Central memory CD8-positive, alpha-beta T cell (primary cell): Measurements from ENCODE around the gene SEMA5A.

Source experiments
- ATAC-seq: fragments of 150-1000 bp; cut with Tn5 transposase; replicated peaks from 2 replicates; pipeline ENCODE4 v1.10.0; 2022; ENCODE audit warnings: mild to moderate bottlenecking, moderate FRiP score, moderate number of reproducible peaks; ENCODE audit not compliant: poor library complexity, severe bottlenecking; ENCODE audit errors: extremely low read depth
- DNase-seq, 2 donors: peaks; one replicate each; pipeline ENCODE4 v3.0.0; 2021; ENCODE audit warnings: low spot score in 2 of 2
- H3K27ac Mint-ChIP-seq: one replicate; pipeline ENCODE4 v1.8.0; 2022; ENCODE audit warnings: low read depth, mild to moderate bottlenecking, moderate library complexity, mixed read lengths
- H3K27me3 Mint-ChIP-seq: one replicate; pipeline ENCODE4 v1.8.0; 2022; ENCODE audit warnings: mixed read lengths
- H3K36me3 Mint-ChIP-seq: one replicate; pipeline ENCODE4 v1.8.0; 2022; ENCODE audit warnings: mild to moderate bottlenecking, moderate library complexity, mixed read lengths; ENCODE audit not compliant: insufficient read depth
- H3K4me1 Mint-ChIP-seq: one replicate; pipeline ENCODE4 v1.8.0; 2022; ENCODE audit warnings: mixed read lengths
- H3K4me3 Mint-ChIP-seq: one replicate; pipeline ENCODE4 v1.8.0; 2022; ENCODE audit warnings: mild to moderate bottlenecking, moderate library complexity, mixed read lengths
- H3K9me3 Mint-ChIP-seq: one replicate; pipeline ENCODE4 v1.8.0; 2022; ENCODE audit warnings: mixed read lengths

SEMA5A gene

DNA sequence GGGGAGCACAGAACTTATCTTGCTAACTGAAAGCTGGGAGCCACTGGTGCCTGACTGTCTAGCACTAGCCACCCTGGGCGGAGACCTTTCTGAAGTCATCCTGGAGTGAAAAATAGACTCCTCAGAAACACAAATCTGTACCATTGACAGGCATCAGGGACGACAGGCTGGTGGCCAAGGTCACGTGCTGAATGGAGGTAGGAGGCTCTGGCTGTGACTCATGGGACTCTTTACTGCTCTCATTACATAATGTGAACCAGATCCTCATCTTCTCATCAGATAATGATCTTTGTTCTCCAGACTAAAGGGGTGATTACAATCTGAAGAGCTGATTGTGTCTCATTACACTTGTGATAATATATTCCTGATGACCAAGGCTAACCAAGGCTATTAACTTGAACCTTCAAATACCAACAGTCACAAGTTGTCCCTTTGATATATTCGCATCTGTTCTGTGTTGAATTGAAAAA, 91.8 kb downstream of the SEMA5A start:
- H3K9me3 Mint-ChIP-seq: peaks cover 11% of the 10 kb centered on the region
- no peak overlapping the region for H3K27ac Mint-ChIP-seq
- no peak for ATAC-seq
- H3K27me3 Mint-ChIP-seq: no peaks in the 10 kb centered on the region
- no peak overlapping the region for H3K4me3 Mint-ChIP-seq
- no peaks in the 10 kb centered on the region for H3K4me1 Mint-ChIP-seq
- no peak for DNase-seq
- no peaks in the 10 kb centered on the region for H3K36me3 Mint-ChIP-seq

DNA sequence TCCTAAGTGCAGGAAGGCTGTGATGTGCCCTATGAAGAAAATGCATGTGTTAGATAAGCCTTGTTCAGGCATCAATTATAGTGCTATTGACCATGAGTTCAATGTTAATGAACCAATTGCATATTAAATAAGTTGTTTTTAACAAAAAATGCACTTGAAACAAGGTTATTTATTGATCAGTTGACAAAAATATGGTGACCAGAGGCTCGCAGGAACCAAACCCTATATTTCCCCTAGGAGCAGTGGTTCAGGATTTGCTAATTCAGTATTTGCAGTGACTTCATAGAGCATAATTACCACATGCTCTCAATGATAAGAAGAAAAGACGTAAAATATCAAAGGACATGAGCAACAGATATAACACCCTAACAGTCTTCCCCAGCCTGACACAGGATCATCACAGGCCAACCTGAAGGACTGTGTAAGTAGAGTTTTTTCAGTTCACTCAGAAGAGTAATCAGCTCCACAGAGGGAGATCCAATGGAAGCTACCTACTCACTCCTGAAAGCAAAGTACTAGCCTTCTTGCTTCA, 92.3 kb downstream of the SEMA5A start:
- ATAC-seq (no peak), DNase-seq (no peak)
- Mint-ChIP-seq H3K4me3 (no peak overlapping the region), H3K27me3 (no peaks in the 10 kb centered on the region), H3K36me3 (no peaks in the 10 kb centered on the region), H3K4me1 (no peaks in the 10 kb centered on the region), H3K27ac (no peak overlapping the region), H3K9me3 (peaks cover 15% of the 10 kb centered on the region)

DNA sequence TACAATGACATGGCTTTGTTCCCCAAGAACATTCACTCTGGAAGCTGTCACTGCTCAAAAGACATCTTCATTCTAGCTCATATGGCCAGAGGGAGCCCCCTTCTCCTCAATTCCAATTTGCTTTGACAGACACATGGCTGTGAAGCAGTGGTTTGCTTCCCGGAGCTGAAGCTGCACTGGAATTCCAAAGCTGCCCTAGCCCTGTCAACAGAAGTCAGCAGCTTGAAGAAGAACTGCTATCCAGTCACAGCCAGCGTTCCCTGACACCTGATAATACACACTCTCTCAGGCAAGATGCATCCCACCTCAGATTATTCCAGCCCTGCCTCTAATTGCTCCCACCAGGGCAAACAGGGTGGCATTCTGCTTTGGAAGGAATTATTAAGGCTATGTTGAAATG, 93.7 kb downstream of the SEMA5A start:
- H3K36me3 Mint-ChIP-seq: no peaks in the 10 kb centered on the region
- H3K27ac Mint-ChIP-seq: no peak overlapping the region
- no peaks in the 10 kb centered on the region for H3K27me3 Mint-ChIP-seq
- ATAC-seq: no peak
- no peak overlapping the region for H3K4me3 Mint-ChIP-seq
- no peak for DNase-seq
- H3K4me1 Mint-ChIP-seq: no peaks in the 10 kb centered on the region
- H3K9me3 Mint-ChIP-seq: peaks cover 15% of the 10 kb centered on the region

DNA sequence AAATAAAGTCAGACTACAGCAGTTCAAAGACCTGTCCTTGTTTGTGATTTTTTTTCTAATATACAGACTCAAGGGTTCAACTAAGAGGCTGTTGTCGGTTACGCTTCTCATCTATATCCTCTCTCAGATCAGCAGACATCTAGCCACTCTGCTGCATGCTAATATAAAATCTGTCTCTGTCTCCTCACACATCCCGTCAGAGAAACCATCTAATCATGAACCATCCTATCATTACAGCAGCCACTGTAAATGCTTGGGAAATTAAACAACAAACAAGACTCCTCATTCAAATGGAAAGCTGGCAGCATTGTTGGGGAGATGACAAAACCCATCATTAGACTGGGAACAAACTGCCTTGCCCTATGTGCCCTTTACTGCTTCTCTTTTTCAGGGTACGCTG, 94.8 kb downstream of the SEMA5A start:
- peaks cover 15% of the 10 kb centered on the region for H3K9me3 Mint-ChIP-seq
- DNase-seq (no peak), ATAC-seq (no peak)
- H3K27ac Mint-ChIP-seq: no peak overlapping the region
- no peaks in the 10 kb centered on the region for H3K36me3 Mint-ChIP-seq
- no peaks in the 10 kb centered on the region for H3K4me1 Mint-ChIP-seq
- H3K27me3 Mint-ChIP-seq: no peaks in the 10 kb centered on the region
- no peak overlapping the region for H3K4me3 Mint-ChIP-seq

DNA sequence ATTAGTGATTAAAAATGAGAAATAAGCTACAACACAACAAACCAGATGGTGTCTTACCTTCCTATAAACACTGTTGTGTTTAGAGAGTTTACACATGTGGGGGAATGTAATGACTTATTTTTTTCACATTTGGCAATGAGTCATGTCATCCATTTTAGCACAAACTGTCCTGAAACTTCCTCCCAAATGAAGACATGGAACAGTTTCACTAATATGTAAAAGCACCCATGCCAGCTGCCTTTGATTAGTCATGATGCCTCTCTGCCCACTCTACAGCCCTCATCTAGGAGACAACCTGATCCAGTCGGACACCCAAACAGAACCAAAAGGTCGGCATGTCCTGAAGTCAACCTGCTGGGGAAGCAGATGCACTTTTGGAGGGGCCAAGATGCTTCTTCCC, 98.2 kb downstream of the SEMA5A start:
- H3K4me1 Mint-ChIP-seq: no peaks in the 10 kb centered on the region
- H3K27ac Mint-ChIP-seq: no peak overlapping the region
- H3K9me3 Mint-ChIP-seq: peaks cover 15% of the 10 kb centered on the region
- no peaks in the 10 kb centered on the region for H3K27me3 Mint-ChIP-seq
- H3K36me3 Mint-ChIP-seq: no peaks in the 10 kb centered on the region
- no peak for ATAC-seq
- H3K4me3 Mint-ChIP-seq: no peak overlapping the region
- DNase-seq: no peak

DNA sequence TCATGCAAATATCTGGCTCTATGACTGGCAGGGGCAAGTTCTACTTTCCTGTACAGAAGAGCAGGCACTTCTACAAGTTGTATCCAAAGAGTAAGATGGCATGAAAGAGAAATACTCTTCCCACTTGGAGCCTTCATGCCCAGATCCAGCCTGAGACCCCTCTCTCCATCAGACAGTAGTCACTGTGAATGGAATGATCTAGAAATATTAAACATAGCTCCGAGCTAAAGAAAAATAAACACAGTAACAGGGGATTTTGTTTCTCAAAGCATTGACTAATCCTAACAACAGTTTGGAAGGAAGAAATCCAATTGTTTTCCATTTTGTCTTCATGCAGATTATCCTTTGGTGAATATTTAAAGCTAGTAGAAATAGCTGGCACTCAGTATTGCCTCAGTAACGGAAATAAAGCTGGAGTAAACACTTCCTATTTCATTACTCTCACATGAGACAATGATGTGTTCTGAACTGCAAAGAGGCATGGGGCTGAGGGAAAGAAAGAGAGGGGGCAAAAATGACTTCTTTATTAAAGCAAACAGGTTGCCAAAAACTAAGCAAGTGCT, 100.0 kb downstream of the SEMA5A start:
- H3K4me1 Mint-ChIP-seq: no peaks in the 10 kb centered on the region
- H3K27me3 Mint-ChIP-seq: no peaks in the 10 kb centered on the region
- H3K36me3 Mint-ChIP-seq: no peaks in the 10 kb centered on the region
- no peak for ATAC-seq
- peaks cover 28% of the 10 kb centered on the region for H3K9me3 Mint-ChIP-seq
- DNase-seq: no peak
- H3K27ac Mint-ChIP-seq: no peak overlapping the region
- H3K4me3 Mint-ChIP-seq: no peak overlapping the region

DNA sequence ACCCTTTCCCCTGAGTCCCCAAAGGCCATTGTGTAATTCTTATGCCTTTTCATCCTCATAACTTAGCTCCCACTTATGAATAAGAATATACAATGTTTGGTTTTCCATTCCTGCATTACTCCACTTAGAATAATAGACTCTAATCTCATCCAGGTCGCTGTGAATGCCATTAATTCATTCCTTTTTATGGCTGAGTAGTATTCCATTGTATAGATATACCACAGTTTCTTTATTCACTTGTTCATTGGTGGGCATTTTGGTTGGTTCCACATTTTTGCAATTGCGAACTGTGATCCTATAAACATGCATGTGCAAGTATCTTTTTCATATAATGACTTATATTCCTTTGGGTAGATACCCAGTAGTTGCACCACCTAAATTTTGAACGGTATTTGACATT, 101.5 kb downstream of the SEMA5A start:
- DNase-seq: no peak
- no peak overlapping the region for H3K27ac Mint-ChIP-seq
- no peaks in the 10 kb centered on the region for H3K36me3 Mint-ChIP-seq

DNA sequence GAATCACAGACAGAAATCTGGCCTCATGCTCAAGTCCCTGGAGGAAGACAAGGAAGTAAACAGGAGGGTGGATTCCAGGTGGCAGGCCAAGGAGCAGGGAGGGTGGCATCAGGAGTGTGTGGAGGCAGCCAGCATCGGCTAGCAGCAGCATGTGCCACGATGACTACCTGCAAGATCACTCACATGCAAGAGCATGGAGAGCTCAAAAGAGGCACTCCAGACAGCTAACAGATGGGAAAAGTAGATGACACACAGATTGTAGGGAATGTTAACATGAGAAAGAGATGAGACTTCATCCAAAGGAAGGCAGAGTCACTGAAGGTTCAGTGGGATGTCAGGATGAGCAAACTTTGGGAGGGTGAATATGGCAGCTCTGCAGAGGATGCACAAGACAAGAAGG, 104.3 kb downstream of the SEMA5A start:
- H3K4me3 Mint-ChIP-seq: no peak overlapping the region
- ATAC-seq (no peak), DNase-seq (no peak)
- peaks cover 26% of the 10 kb centered on the region for H3K9me3 Mint-ChIP-seq
- no peaks in the 10 kb centered on the region for H3K36me3 Mint-ChIP-seq
- no peak overlapping the region for H3K27ac Mint-ChIP-seq
- H3K4me1 Mint-ChIP-seq: no peaks in the 10 kb centered on the region
- H3K27me3 Mint-ChIP-seq: no peaks in the 10 kb centered on the region

More for the DNA sequence above, 101.5 kb downstream of the SEMA5A start:
- H3K4me1 Mint-ChIP-seq: no peaks in the 10 kb centered on the region
- H3K4me3 Mint-ChIP-seq: no peak overlapping the region
- ATAC-seq: no peak
- peaks cover 28% of the 10 kb centered on the region for H3K9me3 Mint-ChIP-seq
- H3K27me3 Mint-ChIP-seq: no peaks in the 10 kb centered on the region

DNA sequence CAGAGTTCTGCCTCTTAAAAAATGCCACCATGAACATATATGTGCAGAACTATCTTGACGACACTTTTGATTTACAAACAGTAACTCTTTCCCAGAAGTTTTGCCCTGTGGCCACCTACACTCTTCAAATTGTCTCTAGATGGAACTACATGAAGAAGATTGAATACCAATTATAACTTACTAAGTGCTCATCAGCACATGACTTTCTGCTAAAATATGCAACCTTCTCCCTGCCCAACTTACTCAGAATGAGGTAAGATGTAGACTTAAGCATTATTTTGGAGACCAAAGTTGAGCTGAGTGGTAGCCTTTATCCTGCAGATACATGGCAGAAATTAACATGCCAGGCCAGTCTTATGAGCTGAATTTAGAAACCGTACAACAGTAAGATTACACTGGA, 105.4 kb downstream of the SEMA5A start:
- Mint-ChIP-seq H3K36me3 (no peaks in the 10 kb centered on the region), H3K4me1 (no peaks in the 10 kb centered on the region), H3K4me3 (no peak overlapping the region), H3K27me3 (no peaks in the 10 kb centered on the region), H3K27ac (no peak overlapping the region), H3K9me3 (peaks cover 32% of the 10 kb centered on the region)
- DNase-seq: no peak
- ATAC-seq: no peak

DNA sequence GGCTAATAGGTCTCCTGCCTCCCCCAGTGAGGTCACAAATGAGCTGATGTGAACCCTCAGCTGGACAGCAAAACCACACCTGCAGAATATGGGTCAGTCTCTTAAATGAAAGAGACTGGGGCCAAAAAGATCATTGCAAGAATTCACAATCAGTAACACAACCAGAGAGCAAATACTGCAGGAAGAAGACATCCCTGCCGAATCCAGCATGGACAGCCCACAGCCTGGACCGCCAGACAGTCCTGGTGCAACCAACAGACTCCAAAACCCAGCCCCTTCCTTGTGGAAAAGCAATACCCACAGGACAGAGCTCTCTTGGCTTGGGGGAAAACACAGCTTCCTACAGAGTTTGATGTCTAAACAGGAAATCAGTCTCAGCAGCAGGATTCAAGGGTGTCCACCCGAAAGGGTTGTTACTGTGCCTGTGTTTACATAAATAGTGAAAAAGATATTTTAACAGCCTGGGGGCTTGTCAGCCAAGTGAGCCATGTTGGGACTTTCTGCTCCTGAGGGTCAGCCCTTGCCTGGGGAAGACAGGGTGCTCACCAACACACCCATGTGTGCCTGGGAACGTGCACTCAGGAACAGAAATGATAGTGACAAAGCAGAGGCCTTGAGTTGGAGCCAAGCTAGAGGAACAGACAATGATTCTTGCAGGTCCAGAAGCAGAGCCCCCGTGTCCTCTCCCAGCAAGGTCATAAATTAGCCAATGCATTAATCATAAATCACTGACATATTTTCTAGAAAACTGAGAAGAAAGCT, 106.2 kb downstream of the SEMA5A start:
- peaks cover 32% of the 10 kb centered on the region for H3K9me3 Mint-ChIP-seq
- no peaks in the 10 kb centered on the region for H3K36me3 Mint-ChIP-seq
- no peak overlapping the region for H3K4me3 Mint-ChIP-seq
- DNase-seq (no peak), ATAC-seq (no peak)
- H3K27ac Mint-ChIP-seq: no peak overlapping the region
- H3K27me3 Mint-ChIP-seq: no peaks in the 10 kb centered on the region
- no peaks in the 10 kb centered on the region for H3K4me1 Mint-ChIP-seq

DNA sequence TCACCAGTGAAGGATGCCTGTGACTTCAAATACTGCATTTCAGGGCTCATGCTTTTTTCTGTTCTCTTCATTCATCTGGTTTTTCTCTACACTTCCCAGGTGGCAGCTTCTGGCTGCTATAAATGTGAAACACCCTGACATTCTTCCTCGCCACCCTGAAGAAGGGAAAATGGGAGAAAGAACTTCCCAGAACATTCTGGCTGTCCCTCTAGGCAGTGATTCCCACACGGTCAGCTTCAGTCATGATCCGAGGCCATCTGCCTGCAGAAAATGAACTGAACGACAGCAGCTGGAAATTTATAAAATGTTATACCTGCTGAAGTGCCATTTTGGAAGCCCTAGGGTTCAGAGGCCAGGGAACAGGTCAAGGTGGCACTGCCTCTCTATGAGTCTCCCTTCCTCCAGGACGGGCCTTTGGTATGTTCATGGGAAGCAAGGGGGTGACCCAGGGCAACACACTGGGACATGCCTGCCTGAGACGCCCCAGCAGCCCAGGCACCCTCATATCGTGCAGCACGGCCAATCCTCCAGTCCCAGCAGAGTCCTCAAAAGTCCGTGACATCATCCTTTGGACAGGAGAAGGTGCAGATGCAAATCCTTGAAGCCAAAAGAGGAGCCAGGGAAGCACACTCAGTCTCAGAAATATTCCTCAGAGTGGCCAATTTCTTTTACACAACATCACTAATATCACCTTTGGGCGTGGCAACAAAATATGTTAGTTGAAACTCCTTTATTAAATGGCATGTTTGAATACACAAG, 107.1 kb downstream of the SEMA5A start:
- no peak overlapping the region for H3K4me3 Mint-ChIP-seq
- no peaks in the 10 kb centered on the region for H3K36me3 Mint-ChIP-seq
- no peaks in the 10 kb centered on the region for H3K4me1 Mint-ChIP-seq
- no peak overlapping the region for H3K27ac Mint-ChIP-seq
- H3K27me3 Mint-ChIP-seq: no peaks in the 10 kb centered on the region
- H3K9me3 Mint-ChIP-seq: peaks cover 32% of the 10 kb centered on the region
- ATAC-seq: no peak
- no peak for DNase-seq

DNA sequence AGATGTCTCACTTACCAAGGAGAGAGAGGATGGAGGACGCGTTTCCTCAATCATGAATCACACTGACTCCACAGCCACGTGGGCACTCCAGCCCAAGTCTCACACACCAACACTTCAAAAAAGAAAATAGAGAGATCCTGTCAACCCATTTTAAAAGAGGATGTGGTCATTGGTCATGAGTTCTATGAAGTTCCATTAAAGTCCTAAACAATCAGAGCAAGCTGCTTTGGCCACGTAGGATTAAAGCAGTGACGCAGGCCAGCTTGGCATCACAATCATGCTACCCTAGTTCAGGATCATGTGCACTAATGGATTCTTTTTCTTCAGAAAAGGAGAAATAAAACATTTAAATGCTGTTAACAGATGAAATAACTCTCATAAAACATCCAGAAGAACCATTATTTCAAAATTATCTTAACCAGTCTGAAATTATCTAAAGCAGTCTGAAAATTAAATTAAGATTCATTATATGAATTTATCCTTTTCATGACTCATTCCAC, 108.1 kb downstream of the SEMA5A start:
- peaks cover 32% of the 10 kb centered on the region for H3K9me3 Mint-ChIP-seq
- DNase-seq (no peak), ATAC-seq (no peak)
- no peaks in the 10 kb centered on the region for H3K36me3 Mint-ChIP-seq
- H3K4me3 Mint-ChIP-seq: no peak overlapping the region
- H3K4me1 Mint-ChIP-seq: no peaks in the 10 kb centered on the region
- H3K27me3 Mint-ChIP-seq: no peaks in the 10 kb centered on the region
- no peak overlapping the region for H3K27ac Mint-ChIP-seq
